Mesenchymal stem cell (in vitro differentiated cells and primary cell): ENCODE results near the gene KLHDC10. TPM values are rescaled to one million over a fixed set of nuclear protein-coding genes. Genes with fewer than 3 reads are reported as not detected.
"Not testable (repeated sequence)": the region's sequence is repeated elsewhere in the genome, so short reads cannot be mapped to it uniquely, and the experiment has no call there.

ENCODE experiments used
- DNase-seq: peaks from one replicate; pipeline ENCODE4 v3.0.0-alpha.2; 2013
- H2AFZ ChIP-seq: one replicate; pipeline ENCODE4 v1.6.1; 2013; ENCODE audit warnings: low read depth, mild to moderate bottlenecking, control low read depth, inconsistent platforms, low read length, moderate library complexity
- H2AK5ac ChIP-seq: 2 replicates; pipeline ENCODE4 v1.6.1; 2013; ENCODE audit warnings: low read length, moderate library complexity, mild to moderate bottlenecking, inconsistent platforms; ENCODE audit not compliant: severe bottlenecking
- H2BK120ac ChIP-seq: one replicate; pipeline ENCODE4 v1.6.1; 2013; ENCODE audit warnings: low read depth, mild to moderate bottlenecking, inconsistent platforms, low read length, moderate library complexity
- H2BK12ac ChIP-seq, 2 experiments: one replicate each; pipeline ENCODE4 v1.6.1; 2013; ENCODE audit warnings: inconsistent platforms in 2 of 2, low read length in 2 of 2, mild to moderate bottlenecking in 2 of 2, moderate library complexity in 2 of 2, control low read depth in 1 of 2
- H2BK15ac ChIP-seq: one replicate; pipeline ENCODE4 v1.6.1; 2013; ENCODE audit warnings: mild to moderate bottlenecking, low read depth, inconsistent platforms; ENCODE audit not compliant: poor library complexity, severe bottlenecking
- H2BK5ac ChIP-seq: 2 replicates; pipeline ENCODE4 v1.6.1; 2013; ENCODE audit warnings: low read depth, mild to moderate bottlenecking, low read length, control low read depth, inconsistent platforms; ENCODE audit not compliant: poor library complexity, severe bottlenecking
- H3K14ac ChIP-seq, 2 experiments: one replicate each; pipeline ENCODE4 v1.6.1; 2013; ENCODE audit warnings: inconsistent platforms in 2 of 2, low read length in 2 of 2, control low read depth in 1 of 2, mild to moderate bottlenecking in 1 of 2, moderate library complexity in 1 of 2
- H3K18ac ChIP-seq, 2 experiments: one replicate each; pipeline ENCODE4 v1.6.1; 2013; ENCODE audit warnings: inconsistent platforms in 2 of 2, low read length in 2 of 2, control low read depth in 1 of 2, low read depth in 1 of 2, mild to moderate bottlenecking in 1 of 2
- H3K23ac ChIP-seq, 2 experiments: one replicate each; pipeline ENCODE4 v1.6.1; 2013; ENCODE audit warnings: inconsistent platforms in 2 of 2, low read length in 2 of 2, mild to moderate bottlenecking in 2 of 2, moderate library complexity in 2 of 2, control low read depth in 1 of 2
- H3K27ac ChIP-seq: 2 replicates; pipeline ENCODE4 v1.5.1; 2013; ENCODE audit warnings: mild to moderate bottlenecking, moderate library complexity, low read length, control low read depth, inconsistent platforms; ENCODE audit not compliant: poor library complexity, severe bottlenecking
- H3K27me3 ChIP-seq, 2 experiments: 2 replicates each; pipeline versions ENCODE4 v1.6.1 to v1.7.0; 2013; ENCODE audit warnings: low read length in 2 of 2, mild to moderate bottlenecking in 2 of 2, moderate library complexity in 2 of 2, control low read depth in 1 of 2, inconsistent platforms in 1 of 2; ENCODE audit not compliant: control insufficient read depth in 1 of 2, insufficient read depth in 1 of 2
- H3K36me3 ChIP-seq, 2 experiments: 2 replicates each; pipeline versions ENCODE4 v1.6.1 to v1.7.0; 2013; ENCODE audit warnings: low read length in 2 of 2, control low read depth in 1 of 2, inconsistent platforms in 1 of 2, low read depth in 1 of 2, mild to moderate bottlenecking in 1 of 2; ENCODE audit not compliant: insufficient read depth in 2 of 2, control insufficient read depth in 1 of 2
- H3K4ac ChIP-seq, 2 experiments: one replicate each; pipeline ENCODE4 v1.6.1; 2013; ENCODE audit warnings: inconsistent platforms in 2 of 2, low read length in 2 of 2, mild to moderate bottlenecking in 2 of 2, moderate library complexity in 2 of 2, control low read depth in 1 of 2, low read depth in 1 of 2
- H3K4me1 ChIP-seq: 2 replicates; pipeline ENCODE4 v1.6.1; 2013; ENCODE audit warnings: low read depth, low read length, control low read depth; ENCODE audit not compliant: control insufficient read depth, insufficient read depth
- H3K4me2 ChIP-seq: 2 replicates; pipeline ENCODE4 v1.6.1; 2013; ENCODE audit warnings: low read length, mild to moderate bottlenecking, inconsistent platforms; ENCODE audit not compliant: poor library complexity, severe bottlenecking
- H3K4me3 ChIP-seq, 2 experiments: 2 replicates each; pipeline versions ENCODE4 v1.5.1 to v1.7.0; 2013; ENCODE audit warnings: low read length in 2 of 2, mild to moderate bottlenecking in 2 of 2, control low read depth in 1 of 2, low read depth in 1 of 2; ENCODE audit not compliant: insufficient read depth in 1 of 2
- H3K79me1 ChIP-seq: replicated peaks from 2 replicates; pipeline ENCODE4 v1.6.1; 2013; ENCODE audit warnings: mild to moderate bottlenecking, control low read depth, low read length, inconsistent platforms; ENCODE audit not compliant: poor library complexity, severe bottlenecking
- H3K9ac ChIP-seq: 2 replicates; pipeline ENCODE4 v1.7.0; 2013; ENCODE audit warnings: mild to moderate bottlenecking, low read length, moderate library complexity
- H3K9me3 ChIP-seq: 2 replicates; pipeline ENCODE4 v1.7.0; 2013; ENCODE audit warnings: mild to moderate bottlenecking, low read length; ENCODE audit not compliant: control insufficient read depth
- H4K8ac ChIP-seq: one replicate; pipeline ENCODE4 v1.6.1; 2013; ENCODE audit warnings: inconsistent platforms, mild to moderate bottlenecking, low read length, moderate library complexity
- H4K91ac ChIP-seq: one replicate; pipeline ENCODE4 v1.6.1; 2013; ENCODE audit warnings: mild to moderate bottlenecking, low read length, inconsistent platforms
- WGBS: methylation state at CpG from one replicate; pipeline ENCODE4 v1.1.7; 2013; ENCODE audit warnings: mixed read lengths; 5-methylcytosine and 5-hydroxymethylcytosine counted together
- small RNA-seq: library from polyadenylated mRNA; stranded (forward); fragments of <200 nt; extraction: miRNeasy Mini kit (QIAGEN cat#:217004); gene quantifications from one replicate; pipeline ENCODE3, GENCODE V24; 2013; ENCODE audit warnings: low read depth

The KLHDC10 gene

GRCh38 chr7:130181263-130181605 is 110.9 kb downstream of the KLHDC10 start:
- Histone ChIP-seq H2AK5ac (no peak overlapping the region), H3K14ac (no peak overlapping the region), H2AFZ (no peak overlapping the region), H3K36me3 (peaks cover 15 to 66% of the 10 kb centered on the region in 2 experiments), H3K4me3 (no peak overlapping the region), H2BK15ac (no peak overlapping the region), H2BK12ac (no peak overlapping the region), H3K4ac (no peak overlapping the region), H2BK5ac (no peak overlapping the region), H3K23ac (no peak overlapping the region), H3K27me3 (no peaks in the 10 kb centered on the region), H3K9ac (no peak overlapping the region), H2BK120ac (no peak overlapping the region), H3K4me2 (no peak overlapping the region), H3K9me3 (no peaks in the 10 kb centered on the region), H3K27ac (no peak overlapping the region), H4K8ac (no peak overlapping the region), H4K91ac (no peak overlapping the region), H3K4me1 (no peaks in the 10 kb centered on the region), H3K79me1 (peaks cover 7% of the 10 kb centered on the region), H3K18ac (no peak overlapping the region)
- DNase-seq: no peak
- 94% methylated on average over 2 of the region's 2 CpGs for WGBS

- 83% methylated on average over 1 of the region's 2 CpGs for WGBS
- no peak overlapping the region for H3K27ac ChIP-seq
- no peak overlapping the region for H3K4me3 ChIP-seq
- no peaks in the 10 kb centered on the region for H3K9me3 ChIP-seq
- H3K18ac ChIP-seq: no peak overlapping the region
- no peak overlapping the region for H4K8ac ChIP-seq
- H3K4me1 ChIP-seq: no peaks in the 10 kb centered on the region
- no peak overlapping the region for H2AFZ ChIP-seq
- no peak overlapping the region for H2AK5ac ChIP-seq
- no peak overlapping the region for H3K14ac ChIP-seq
- H3K9ac ChIP-seq: no peak overlapping the region
- H2BK5ac ChIP-seq: no peak overlapping the region
- no peak overlapping the region for H3K4ac ChIP-seq
- peaks cover 12 to 59% of the 10 kb centered on the region in 2 experiments for H3K36me3 ChIP-seq
- no peak overlapping the region for H2BK12ac ChIP-seq
- no peaks in the 10 kb centered on the region for H3K27me3 ChIP-seq
- no peak overlapping the region for H4K91ac ChIP-seq
- no peak for DNase-seq
- H3K79me1 ChIP-seq: peaks cover 11% of the 10 kb centered on the region
- H2BK15ac ChIP-seq: no peak overlapping the region
- no peak overlapping the region for H3K4me2 ChIP-seq
- no peak overlapping the region for H3K23ac ChIP-seq
- H2BK120ac ChIP-seq: no peak overlapping the region
Observed at GRCh38 chr7:130182990-130183389, 112.7 kb downstream of the KLHDC10 start.

- not testable (repeated sequence) for H3K27ac ChIP-seq, H3K4ac ChIP-seq, H3K18ac ChIP-seq, H2BK120ac ChIP-seq, H3K23ac ChIP-seq, H2BK12ac ChIP-seq, H3K9ac ChIP-seq, H3K4me1 ChIP-seq, H3K27me3 ChIP-seq, H3K4me2 ChIP-seq, DNase-seq, H3K14ac ChIP-seq, H3K9me3 ChIP-seq, H2AK5ac ChIP-seq, H2BK5ac ChIP-seq, H4K91ac ChIP-seq, H3K4me3 ChIP-seq, H2BK15ac ChIP-seq, H4K8ac ChIP-seq, H3K79me1 ChIP-seq, H2AFZ ChIP-seq
- 58% methylated on average over 2 of the region's 5 CpGs for WGBS
- H3K36me3 ChIP-seq: peaks cover 9 to 49% of the 10 kb centered on the region in 2 experiments
Observed at GRCh38 chr7:130184349-130184748, 114.0 kb downstream of the KLHDC10 start.

Small RNAs within 50 kb of the gene (small RNA-seq; reads per million reads assigned to genes)
- not detected for gene RNA5SP245
